Left ventricle myocardium inferior (tissue), 1 donor: ENCODE data around the gene QSOX1. TPM values are rescaled to one million over a fixed set of nuclear protein-coding genes. Genes with fewer than 3 reads are reported as not detected.

Experiments used
- DNase-seq: peaks from one replicate; pipeline ENCODE4 v3.0.0-alpha.2; 2020
- H3K27ac ChIP-seq: fragments of 200-600 bp; replicated peaks from 2 replicates; pipeline ENCODE4 v1.8.0; 2021
- H3K27me3 ChIP-seq: fragments of 200-600 bp; 2 replicates; pipeline ENCODE4 v1.8.0; 2021; ENCODE audit warnings: low read depth
- H3K36me3 ChIP-seq: fragments of 200-600 bp; 2 replicates; pipeline ENCODE4 v1.8.0; 2021
- H3K4me1 ChIP-seq: fragments of 200-600 bp; 2 replicates; pipeline ENCODE4 v1.8.0; 2021
- H3K4me3 ChIP-seq: fragments of 200-600 bp; 2 replicates; pipeline ENCODE4 v1.8.0; 2021; ENCODE audit warnings: mild to moderate bottlenecking, moderate library complexity
- H3K9me3 ChIP-seq: fragments of 200-600 bp; replicated peaks from 2 replicates; pipeline ENCODE4 v1.8.0; 2021
- intact Hi-C: fragments of 100-400 bp; cut with micrococcal nuclease; formaldehyde crosslinking; loops from one replicate; pipeline ENCODE4 v1.11.0; 2022
- total RNA-seq: library from RNA; stranded (reverse); fragmentation: NEBNext Ultra II Directional; extraction: Animal tissue kit (Norgen Biotek cat#: 25700); gene quantifications from one replicate; pipeline ENCODE4 v1.2.1, GENCODE V29; 2021
- TF ChIP-seq, protein P1 (sequence below): fragments of 200-600 bp; IDR thresholded peaks from 2 replicates; pipeline ENCODE4 v1.8.0; 2021; ENCODE audit warnings: antibody characterized with exemption, mild to moderate bottlenecking, borderline replicate concordance
- donor health status: DM: no; HTN: yes; CAD: no; lungs with severe emphysema.

Gene QSOX1
- total RNA-seq, 1 donor from 2014 or later = 102 TPM

DNA sequence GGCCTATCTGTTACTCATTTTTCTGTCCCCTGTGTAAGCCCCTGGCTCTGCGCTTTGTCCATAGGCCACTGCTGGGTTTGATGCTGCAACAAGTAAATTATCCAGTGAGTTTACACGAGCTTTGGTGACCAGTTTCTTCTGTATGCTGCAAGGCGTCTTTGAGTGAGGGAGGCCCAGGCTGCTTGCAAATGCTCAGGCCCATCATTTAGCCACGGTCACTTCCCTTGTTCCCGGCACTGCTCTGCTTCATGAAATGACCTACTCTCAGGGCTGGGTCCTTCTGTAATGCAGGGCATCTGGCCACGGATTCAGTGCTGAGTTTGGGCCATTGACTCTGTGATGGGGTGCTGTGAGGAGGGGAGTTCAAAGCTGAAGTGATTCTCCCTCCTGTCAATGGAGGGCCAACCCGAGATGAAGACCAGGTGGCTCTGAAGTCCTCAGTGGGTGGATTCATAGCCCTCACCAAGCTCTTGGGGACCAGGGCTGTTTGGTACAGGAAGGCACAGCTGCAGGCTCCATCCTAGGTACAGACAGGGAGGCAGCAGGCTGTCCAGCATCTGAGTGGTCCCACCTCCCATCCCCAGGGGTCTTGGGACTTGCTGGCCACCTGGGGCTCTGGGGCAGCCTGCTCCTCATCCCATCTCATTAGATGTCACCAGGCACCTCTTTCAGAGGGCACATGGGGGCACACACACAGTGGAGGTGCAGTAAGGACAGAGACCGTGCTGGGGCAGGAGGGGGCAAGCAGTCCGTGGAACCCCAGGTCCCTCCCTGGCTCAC is 97.0 kb downstream of the QSOX1 start:
- intact Hi-C loops = loop anchor here (10.0 kb wide), 1 partner anchor 223 kb away; no protein-coding TSS in a partner anchor
- peaks cover 87% of the 10 kb centered on the region for H3K27me3 ChIP-seq
- TF ChIP-seq, protein P1, sequence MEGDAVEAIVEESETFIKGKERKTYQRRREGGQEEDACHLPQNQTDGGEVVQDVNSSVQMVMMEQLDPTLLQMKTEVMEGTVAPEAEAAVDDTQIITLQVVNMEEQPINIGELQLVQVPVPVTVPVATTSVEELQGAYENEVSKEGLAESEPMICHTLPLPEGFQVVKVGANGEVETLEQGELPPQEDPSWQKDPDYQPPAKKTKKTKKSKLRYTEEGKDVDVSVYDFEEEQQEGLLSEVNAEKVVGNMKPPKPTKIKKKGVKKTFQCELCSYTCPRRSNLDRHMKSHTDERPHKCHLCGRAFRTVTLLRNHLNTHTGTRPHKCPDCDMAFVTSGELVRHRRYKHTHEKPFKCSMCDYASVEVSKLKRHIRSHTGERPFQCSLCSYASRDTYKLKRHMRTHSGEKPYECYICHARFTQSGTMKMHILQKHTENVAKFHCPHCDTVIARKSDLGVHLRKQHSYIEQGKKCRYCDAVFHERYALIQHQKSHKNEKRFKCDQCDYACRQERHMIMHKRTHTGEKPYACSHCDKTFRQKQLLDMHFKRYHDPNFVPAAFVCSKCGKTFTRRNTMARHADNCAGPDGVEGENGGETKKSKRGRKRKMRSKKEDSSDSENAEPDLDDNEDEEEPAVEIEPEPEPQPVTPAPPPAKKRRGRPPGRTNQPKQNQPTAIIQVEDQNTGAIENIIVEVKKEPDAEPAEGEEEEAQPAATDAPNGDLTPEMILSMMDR = no peak
- H3K27ac ChIP-seq = no peak overlapping the region
- no peak for DNase-seq
- no peaks in the 10 kb centered on the region for H3K36me3 ChIP-seq
- no peaks in the 10 kb centered on the region for H3K4me1 ChIP-seq
- no peaks in the 10 kb centered on the region for H3K9me3 ChIP-seq
- H3K4me3 ChIP-seq = no peak overlapping the region

DNA sequence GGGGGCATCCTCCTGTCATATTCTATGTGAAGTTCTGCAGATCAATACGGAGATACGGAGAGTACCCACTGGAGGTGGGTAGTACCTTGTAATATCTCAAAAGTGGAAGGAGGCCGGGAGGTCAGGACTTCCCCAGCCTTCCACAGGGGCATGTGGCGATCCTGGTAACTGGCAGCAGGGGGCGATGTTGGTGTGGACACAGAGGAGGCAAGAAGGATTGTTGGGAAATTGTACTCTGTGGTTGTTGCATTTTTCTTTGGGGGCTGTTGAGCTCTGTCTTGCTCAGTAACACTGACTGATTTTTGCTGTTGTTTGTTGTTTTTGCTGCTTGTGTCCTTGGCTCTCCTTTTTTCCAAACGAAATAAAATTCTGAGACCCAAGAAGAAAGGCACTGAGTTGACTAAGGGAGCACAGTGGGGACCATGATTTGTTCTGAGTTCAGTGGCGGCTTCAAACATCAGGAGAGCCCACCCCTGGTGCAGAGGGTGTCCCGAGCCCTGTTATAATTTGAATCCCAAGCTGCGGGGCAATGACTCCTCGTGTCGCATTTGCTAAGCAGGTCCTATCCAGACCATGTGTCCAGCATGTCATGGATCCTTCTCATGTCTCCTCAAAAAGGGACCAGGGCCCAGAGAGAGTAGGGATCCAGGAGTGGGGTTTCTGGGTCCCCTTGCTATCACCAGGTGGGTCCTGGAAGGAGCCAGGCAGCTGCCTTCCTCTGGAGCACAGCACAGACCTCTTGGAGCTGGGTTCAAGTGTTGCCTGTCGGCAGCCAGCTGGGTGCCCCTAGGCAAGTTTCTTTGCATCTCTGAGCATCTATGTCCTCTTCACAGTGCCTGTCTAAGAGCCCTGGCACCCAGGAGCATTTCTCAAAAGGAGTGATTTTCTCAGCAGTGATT is 98.2 kb downstream of the QSOX1 start:
- Histone ChIP-seq H3K27ac (no peak overlapping the region), H3K9me3 (no peaks in the 10 kb centered on the region), H3K27me3 (peaks cover 87% of the 10 kb centered on the region), H3K4me1 (no peaks in the 10 kb centered on the region), H3K36me3 (no peaks in the 10 kb centered on the region), H3K4me3 (no peak overlapping the region)
- DNase-seq = peak; percentile 67
- TF ChIP-seq, protein P1 = peak; percentile 82
- intact Hi-C loops = loop anchor here (10.0 kb wide), 1 partner anchor 222 kb away; no protein-coding TSS in a partner anchor

Other genes starting within 250 kb of the QSOX1 start
- gene CEP350, start 200.1 kb upstream of the QSOX1 start, total RNA-seq = 34.7 TPM
- gene LHX4, start 75.4 kb downstream of the QSOX1 start, total RNA-seq = not detected